Thyroid gland (tissue), 4 donors: ENCODE results near the gene ONECUT3.

Source experiments
- POLR2A ChIP-seq, 2 donors: fragments of 450-650 bp; IDR thresholded peaks; one replicate each; pipeline ENCODE4 v1.6.1; 2017; ENCODE audit warnings: antibody characterized with exemption in 2 of 2, mild to moderate bottlenecking in 2 of 2, moderate library complexity in 1 of 2
- TF ChIP-seq, protein P1 (sequence below), 6 experiments: fragments of 200-600 bp in 3 of 6; fragments of 450-650 bp in 3 of 6; sonication (generic) in 3 of 6; IDR thresholded peaks; one replicate each; pipeline ENCODE4 v1.5.1; 2016 to 2019; ENCODE audit warnings: antibody characterized with exemption in 6 of 6, mild to moderate bottlenecking in 2 of 6, inconsistent platforms in 1 of 6, moderate library complexity in 1 of 6

DNA sequence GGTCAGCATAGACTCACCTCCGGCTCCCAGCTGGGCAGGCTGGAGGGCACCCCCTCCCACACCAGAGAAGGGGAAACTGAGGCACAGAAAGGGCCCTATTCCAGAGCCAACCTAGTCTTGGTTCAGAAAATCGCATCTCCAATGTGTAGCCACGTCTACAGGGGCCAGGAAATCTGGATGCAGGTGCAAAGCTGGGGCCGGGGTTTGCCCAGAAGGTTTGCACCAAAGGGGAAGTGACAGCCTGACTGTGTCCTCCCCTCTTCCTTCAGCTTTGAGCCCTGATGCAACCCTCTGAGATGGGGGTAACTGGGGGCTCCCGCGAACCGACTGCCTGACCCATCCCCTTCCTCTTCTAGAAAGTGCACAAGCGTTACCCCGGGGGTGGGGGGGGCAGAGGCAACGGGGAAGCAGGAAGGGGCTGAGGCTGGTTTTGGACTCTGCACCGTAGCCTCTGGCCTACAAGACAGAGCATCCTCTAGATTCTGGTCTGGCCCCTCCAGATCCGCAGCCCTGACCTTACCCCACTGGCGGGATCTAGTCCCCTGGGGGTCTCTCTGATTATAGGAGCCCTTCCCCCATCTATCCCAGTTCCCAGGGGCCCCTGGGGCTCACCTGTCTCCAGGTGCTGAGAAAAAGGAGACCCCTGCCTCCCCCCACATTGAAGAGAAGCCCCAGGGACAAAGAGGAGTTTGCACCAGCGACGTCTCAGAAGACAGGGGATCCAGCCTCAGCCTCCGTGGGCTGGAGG is 1.1 kb upstream of the ONECUT3 start:
- TF ChIP-seq, protein P1, sequence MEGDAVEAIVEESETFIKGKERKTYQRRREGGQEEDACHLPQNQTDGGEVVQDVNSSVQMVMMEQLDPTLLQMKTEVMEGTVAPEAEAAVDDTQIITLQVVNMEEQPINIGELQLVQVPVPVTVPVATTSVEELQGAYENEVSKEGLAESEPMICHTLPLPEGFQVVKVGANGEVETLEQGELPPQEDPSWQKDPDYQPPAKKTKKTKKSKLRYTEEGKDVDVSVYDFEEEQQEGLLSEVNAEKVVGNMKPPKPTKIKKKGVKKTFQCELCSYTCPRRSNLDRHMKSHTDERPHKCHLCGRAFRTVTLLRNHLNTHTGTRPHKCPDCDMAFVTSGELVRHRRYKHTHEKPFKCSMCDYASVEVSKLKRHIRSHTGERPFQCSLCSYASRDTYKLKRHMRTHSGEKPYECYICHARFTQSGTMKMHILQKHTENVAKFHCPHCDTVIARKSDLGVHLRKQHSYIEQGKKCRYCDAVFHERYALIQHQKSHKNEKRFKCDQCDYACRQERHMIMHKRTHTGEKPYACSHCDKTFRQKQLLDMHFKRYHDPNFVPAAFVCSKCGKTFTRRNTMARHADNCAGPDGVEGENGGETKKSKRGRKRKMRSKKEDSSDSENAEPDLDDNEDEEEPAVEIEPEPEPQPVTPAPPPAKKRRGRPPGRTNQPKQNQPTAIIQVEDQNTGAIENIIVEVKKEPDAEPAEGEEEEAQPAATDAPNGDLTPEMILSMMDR (IDR thresholded peaks at IDR 0.05), result no peak
- TF ChIP-seq POLR2A (IDR thresholded peaks at IDR 0.05), result no peak
